Stimulated activated naive CD4-positive, alpha-beta T cell treated with Interleukin-2 at 50 U/mL for 16 hours (primary cell): Measurements from ENCODE around the gene ARID5B.

ENCODE experiments used
- DNase-seq: peaks from one replicate; lab custom pipeline; 2025; lab: John Stamatoyannopoulos, UW

The ARID5B gene

DNA sequence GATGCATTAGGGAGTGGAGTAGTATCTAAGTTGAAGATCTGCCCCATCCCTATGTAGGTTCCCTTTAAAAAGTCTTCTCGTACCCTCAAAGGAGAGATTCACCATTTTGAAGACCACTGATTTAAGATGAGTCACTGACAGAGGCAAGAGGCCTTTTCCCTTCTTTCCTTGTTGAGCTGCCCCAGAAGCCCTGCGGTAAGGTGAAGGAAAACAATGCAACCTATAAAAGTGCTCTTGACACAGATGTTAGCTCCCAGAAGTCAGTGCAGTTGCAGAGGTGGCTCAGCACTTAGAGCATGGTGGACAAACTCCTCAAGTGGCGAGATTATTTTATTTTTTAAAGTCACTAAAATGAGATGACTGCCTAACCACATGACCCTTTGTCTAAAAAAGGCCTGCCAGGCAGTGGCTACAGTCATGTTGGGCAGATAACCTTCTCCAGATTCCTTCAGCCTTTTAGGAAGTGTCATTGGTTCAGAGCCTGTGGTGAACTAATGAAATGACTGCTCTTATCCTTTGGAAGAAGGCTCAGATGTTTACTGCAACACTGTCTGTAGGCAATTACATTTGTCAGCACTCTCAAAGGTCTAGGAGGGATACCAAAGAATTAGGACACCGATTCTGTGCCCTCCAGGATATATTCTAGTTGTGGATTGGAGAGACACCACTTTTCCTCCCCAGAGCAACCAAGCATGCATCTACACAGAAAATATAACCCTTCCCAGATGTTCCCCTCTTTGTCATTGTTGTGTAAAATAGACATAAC, 88.7 kb downstream of the ARID5B start:
- no peak for DNase-seq

DNA sequence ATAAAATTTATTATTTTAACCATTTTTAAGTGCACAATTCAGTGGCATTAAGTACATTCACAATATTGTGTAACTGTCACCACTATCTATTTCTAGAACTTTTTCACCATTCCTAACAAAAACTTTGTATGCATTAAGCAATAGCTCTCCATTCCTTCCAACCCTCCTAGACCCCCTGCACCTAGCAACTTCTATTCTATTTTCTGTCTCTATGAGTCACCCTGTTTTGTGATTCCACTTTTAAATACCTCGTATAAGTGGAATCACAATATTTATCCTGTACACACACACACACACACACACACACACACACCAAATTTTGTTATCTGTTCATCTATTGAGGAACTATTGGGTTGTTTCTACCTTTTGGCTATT, 89.2 kb downstream of the ARID5B start:
- no peak for DNase-seq

DNA sequence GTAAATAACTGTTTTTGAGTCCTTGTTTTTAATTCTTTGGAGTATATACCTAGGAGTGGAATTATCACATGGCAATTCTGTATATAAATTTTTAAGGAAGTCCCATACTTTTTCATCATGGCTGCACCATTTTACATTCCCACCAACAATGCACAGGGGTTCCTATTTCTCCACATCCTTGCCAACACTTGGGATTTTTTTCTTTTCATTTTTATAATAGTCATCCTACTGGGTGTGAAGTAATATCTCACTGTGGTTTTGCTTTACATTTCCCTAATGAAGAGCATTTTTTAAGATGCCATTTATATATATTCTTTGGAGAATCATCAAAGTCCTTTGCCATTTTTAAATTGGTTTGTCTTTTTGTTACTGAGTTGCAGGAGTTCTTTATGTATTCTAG, 89.7 kb downstream of the ARID5B start:
- DNase-seq = no peak

DNA sequence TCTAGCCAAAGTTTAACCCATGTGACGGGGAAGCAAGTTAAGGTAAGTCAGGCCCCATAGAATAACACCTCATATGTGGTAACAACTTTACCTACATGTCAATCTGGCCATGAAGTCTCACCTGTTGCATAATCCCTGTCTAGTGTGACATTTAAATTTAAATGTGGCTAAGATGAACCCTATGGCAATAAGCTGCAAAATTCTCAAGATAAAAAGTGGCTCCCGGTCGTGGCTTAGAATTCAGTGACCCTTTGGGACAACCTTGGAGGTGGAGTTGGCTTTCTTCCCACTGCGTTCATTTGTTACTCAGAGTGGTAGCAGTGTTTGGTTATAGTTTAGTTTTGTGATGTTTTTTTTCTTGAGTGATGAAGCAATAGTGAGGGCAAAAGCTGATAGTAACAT, 90.6 kb downstream of the ARID5B start:
- DNase-seq = peak; percentile 12

DNA sequence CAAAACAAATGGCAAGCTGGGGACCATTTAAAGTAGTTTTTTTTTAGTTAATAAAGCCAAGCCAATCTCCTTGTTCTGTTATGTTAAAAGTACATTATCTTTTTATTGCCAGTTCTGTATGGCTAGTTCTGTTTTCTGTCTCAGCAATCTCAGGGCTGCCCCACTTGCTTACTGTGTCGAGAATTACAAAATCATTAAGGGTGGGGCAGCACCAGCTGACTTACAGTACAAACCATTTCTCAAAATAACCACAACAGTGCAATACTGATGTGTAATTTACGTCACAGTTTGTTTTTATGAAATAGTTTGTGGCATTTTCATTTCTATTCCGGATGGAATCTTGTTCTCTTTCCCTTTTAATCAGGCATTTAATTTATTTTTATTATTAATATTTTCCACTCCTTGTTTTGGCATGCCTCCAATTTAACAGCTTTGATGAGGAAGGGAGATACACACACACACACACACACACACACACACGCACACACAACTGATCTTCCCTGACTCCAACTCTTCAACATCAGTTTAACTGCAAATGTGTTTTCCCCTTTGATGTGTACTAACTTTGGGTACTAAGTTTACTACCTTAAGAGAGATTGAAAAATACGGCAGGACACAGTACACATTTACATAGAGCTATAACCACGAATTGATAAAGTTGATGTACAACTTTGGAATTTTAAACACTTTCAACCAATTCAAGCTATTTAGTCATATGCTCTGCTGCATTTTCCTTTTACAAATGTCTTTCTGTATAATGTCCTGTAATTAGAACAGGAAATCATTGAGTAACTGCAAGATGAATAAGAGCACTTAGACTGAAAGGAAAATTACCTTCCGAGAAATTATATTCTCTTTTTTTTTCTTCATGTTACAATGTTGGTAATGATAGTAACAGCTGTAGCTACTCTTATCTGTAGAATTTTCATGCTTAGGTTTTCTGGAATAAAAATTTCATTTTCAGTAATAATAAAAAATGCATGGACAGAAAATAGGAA, 91.5 kb downstream of the ARID5B start:
- peak; percentile 44 for DNase-seq

DNA sequence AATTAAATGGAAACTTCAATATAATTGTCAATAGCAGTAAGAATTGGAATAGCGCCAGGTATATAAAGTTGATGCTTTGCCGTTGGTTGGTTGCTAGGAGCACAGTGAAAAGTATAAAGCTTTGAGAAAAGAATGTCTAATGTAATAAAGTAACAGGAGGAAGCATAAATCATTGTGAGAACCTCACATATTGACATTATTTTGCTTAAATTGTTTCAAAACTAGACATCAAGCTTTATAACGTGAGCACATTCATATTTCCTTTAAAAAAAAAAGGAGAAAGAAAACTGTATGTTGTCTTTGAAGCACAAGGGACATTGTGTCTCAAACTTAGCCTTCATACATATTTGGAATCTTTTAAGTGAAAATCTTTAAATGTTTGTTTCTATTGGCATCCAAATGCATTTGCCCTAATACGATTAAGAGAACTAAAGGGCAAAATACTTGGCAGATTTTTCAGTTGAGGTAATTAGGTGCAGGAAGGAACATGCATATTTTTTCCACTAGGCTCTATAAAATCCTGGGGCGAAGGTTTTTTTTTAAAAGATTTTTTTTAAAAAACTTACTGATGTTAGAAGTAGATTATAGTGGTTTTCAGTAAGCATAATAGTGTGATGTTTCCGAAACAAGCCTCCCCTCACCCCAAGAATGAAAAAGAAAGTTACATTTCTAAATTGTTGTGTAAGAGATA, 92.4 kb downstream of the ARID5B start:
- no peak for DNase-seq

DNA sequence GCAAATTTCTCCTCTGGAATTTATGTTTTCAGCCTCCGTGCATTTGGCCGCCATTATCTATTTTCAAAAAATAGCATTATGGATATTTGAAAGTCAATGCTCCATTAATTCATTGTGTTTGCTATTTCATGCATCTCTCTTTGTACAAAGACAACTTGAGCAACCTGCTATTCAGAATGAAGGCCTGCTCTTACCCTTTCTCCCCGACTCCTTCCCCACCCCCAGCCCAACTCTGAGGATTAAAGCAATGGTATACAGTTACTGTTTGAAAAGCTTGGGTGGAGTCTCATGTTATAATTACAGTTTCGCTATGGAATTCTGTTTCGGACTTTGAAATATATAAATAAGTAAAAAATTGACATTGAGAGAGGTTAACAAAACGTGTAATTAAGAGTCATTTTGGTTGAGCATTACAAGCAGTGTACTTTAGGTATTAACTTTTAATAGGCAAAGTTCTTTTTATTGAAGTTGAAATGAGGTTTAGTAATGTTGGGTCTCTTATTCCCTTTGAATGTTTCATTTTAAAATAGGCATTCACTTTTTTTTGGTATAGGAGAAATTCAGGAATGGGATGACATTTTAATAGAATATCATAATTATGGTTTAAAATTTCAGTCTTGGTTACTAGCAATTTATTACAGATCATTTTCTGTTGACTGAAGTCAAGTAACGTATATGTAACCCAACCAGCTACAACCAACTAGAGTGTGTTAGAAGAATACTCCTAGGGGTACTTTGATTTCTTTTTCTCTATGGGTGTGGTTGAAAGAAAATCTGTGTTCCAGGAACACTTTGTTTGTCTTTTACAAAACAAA, 93.1 kb downstream of the ARID5B start:
- DNase-seq = no peak

DNA sequence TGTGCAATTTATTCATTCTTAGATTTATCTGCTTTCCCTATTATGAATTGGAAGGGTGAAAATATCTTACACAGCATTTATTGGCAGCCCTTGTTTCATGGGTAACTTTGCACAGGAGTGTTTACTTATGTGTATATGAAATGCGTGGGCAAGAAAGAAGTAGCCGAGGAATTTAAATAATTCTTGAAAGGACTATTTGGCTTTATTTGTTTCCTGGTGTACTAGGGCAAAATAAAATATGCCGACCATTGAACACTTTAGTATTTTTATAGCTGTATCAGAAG, 93.7 kb downstream of the ARID5B start:
- DNase-seq = no peak

DNA sequence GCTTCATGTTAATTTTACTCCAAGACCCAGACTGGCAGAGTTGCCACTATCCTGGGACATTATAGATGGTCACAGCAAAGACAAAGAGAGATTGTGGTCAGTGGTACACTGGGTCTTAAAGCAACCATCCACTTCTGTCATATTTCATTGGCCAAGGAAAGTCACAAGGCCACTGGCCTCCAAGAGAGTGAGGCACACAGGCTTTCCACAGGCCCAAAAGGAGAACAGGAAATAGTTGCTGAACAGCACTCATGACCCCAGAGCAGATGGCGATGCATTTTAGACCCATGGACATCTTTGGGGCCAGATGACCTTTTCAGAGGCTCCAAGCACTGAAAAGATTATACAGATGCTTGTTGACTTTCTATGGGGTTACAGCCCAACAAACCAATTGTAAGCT, 97.4 kb downstream of the ARID5B start:
- DNase-seq = no peak

DNA sequence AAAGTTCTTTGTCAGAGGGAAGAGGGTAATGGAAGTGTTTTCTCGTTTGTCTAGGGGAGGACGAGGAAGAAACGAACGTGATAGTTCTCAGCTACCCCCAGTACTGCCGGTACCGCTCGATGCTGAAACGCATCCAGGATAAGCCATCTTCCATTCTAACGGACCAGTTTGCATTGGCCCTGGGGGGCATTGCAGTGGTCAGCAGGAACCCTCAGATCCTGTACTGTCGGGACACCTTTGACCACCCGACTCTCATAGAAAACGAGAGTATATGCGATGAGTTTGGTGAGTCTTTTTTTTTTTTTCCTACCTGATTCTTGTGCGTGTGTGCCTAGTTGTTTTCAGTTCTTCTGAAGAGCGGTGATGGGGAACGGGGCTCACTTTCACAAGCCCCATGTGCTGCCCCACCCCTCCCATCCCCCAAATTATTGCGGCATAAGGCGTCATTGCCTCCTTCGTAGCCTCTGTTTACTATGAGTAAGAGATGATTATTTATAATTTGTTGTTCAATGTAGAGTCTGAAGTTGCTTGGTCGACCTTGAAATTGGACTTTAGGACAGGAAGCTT, 98.6 kb downstream of the ARID5B start:
- DNase-seq = no peak

DNA sequence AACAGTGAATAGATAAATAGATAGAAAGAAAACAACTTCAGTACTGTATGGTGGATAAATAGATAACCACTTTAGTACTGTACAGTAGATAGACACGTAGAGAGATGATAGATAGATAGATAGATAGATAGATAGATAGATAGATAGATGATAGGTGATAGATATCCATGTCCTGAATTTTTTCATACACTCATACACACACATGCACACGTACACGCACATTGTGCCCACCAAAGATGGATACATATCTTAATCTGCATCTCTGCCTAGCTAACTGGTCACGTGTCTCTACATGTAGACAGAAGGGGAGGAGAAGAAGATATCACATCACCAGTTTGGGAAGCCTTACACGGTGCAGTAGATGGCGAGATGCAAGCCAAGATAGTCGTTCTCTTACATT, 99.2 kb downstream of the ARID5B start:
- DNase-seq = no peak

DNA sequence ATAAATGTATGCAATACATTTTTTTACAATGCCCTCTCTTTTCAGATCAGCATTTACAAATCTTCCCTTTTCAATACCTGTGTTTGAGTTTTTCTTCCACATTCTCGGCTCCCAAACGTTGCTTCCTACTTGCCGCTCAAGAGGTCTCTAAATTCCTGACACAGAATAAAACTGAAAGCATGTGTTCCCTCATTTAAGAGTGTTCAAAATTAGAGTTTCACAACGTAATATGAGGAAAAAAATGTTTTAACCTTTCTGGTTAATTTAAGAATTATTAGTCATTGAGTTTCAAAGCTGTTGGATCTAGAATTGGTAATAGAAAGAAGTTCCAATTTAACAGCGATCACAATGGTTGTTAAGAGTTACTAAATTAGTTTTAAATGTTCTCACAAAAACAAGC, 100.4 kb downstream of the ARID5B start:
- DNase-seq = no peak

DNA sequence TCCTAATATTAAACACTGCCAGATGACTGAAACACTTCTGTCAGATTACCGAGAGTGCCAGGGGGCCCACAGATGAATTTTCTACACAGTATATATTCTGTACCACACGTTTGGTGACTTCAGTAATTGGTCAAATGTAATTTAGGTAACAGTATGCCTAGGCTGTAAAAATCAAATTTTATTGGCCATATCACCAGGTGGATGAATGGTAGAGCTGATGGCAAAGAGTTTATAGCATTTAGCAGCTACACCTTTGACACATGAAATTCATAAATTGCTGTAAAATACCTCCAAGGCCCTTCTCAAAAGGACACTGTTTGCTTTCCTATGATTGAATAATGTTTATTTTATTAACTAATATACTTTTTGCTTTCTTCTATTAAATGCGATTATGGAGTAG, 101.3 kb downstream of the ARID5B start:
- no peak for DNase-seq

DNA sequence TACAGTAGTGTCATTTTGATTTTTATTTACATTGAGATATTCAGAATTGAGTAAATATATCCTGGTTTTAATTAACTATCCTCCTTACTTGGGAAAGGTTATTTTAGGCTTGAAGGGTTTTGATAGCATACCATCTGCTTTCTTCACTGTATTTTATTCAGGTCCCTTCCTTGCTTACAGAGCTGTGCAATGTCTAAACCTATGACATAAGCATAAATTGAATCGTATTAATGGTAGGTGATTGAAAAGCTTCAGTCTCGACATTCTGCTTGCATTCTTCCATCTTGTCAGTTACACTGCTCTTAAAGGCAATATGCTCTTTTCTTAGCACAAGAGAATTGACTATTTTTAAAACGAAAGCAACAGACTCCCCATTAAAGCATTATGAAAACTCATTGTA, 102.5 kb downstream of the ARID5B start:
- DNase-seq = no peak

DNA sequence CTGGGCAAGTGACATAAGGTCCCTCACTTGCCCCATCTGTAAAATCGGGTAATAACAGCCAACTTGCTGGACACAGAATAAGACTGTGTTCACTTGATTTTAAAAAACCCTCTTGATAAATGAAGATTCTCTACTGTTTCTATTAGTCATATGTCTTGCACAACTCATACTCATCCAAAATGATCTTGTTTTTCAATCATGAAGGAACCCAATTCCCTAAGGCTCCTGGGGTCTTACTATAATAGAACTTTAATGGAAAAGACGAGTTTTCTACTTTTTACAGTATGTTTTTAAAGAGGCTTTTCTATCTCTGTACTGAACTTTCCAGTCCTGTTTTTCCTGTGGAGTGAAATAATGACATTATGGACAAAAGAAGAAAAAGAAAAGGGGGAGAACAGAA, 103.8 kb downstream of the ARID5B start:
- DNase-seq = no peak

DNA sequence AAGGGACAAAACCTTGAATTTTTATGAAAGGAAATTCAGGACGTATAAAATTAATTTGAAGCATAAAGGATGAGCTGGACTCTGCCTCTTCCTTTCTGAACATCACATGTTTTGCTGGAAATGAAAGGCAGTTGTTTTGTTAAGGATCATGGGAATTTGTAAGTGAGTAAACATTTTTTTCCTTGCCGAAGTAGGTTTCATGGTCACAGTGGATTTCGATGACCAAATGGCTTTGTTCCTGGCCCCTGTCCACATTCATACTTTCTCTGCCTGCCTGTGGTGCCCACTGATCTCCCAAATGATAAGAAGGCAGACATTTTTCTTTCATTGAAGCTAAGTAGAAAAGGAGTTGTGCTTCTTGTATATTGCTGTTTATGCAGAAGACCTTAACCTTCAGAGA, 104.2 kb downstream of the ARID5B start:
- no peak for DNase-seq

DNA sequence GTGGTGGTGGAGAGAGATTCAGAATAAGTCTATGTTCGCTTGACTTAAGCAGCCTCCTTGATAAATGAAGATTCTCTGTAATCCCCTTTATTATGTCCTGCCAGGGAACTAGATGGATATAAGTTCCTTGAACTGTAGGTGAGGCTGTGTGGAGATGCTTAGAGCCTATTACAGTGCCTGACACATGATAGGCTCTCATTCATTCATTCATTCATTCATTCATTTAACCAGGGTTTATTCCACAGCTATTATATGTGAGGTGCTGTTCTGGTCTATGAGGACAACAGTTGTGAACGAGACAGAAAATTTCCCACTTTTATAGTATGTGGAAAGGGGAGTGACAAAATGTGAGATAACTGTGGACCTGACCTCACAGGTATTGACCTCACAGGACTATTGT, 105.6 kb downstream of the ARID5B start:
- DNase-seq = no peak

DNA sequence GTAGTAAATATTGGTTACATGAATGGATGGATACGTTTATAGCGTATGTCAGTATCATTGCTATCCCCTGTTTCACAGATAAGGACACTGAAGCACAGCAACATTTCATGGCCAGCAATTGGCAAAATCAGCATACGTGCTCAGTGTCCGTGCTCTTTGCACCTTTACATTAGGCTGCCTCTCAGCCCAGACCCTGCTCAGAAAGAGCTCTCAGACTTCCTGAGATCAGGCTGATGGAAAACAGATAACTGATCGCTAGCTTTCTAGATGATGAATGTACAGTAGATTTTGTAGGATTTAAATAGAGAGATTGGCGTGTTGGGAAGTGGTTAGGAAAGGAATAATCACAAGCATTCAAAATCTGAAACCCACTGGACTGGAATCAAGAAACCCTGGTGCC, 106.7 kb downstream of the ARID5B start:
- DNase-seq = no peak

DNA sequence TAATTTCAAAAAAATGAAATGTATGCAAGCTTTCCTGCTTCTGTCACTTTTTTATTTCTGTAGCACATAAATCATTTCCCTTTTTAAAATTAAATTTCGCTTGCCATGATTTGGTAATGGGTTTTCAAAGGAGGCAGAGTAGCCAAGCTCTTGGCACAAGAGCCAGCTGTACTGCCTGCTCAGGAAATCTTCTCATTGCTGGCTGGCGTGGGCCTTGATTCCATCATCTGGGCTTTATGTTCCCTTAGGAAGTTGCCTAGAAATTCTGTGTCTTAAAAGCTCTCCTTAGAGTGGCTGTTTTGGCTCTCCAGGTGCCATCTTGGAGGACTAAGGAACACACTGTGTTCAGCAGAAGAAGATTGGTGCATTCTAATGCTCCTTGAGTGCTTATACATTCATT, 107.4 kb downstream of the ARID5B start:
- no peak for DNase-seq

DNA sequence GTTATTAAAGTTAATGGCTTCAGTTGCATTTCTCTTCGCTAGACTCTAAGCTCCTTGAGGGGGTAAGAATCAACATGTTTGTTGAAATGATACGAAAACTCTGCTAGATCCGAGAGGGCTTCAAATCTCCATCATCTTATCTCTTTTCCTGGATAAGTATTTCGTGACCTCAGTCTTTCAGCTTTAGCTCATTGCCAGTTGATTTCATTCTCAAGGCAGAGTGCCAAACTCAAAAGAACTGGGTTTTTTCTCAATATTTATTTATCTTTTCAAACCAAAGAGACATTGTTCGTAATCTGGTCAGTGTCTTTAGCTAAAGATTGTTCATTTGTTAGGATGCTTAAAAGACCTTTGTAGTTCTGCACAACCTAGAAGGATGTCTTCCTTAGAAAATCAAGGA, 108.9 kb downstream of the ARID5B start:
- DNase-seq = no peak

DNA sequence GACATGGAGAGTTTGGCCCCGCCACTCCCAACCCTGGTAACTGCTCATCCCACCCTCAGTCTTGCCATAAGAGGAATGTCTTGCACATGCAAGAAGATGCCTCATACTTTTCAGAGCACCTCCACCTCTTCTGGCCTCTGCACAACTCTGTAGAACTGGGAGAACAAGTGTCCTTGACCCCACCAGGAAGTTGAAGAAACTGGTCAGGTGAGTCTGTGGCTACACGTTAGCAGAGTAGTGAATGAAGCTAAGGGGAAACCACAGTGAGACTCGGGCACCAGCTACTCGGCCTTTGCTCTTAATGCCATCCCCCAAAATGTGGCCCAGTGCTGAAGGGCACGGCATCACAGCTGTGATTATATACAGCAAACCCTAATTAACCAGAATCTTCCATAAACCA, 110.1 kb downstream of the ARID5B start:
- no peak for DNase-seq

DNA sequence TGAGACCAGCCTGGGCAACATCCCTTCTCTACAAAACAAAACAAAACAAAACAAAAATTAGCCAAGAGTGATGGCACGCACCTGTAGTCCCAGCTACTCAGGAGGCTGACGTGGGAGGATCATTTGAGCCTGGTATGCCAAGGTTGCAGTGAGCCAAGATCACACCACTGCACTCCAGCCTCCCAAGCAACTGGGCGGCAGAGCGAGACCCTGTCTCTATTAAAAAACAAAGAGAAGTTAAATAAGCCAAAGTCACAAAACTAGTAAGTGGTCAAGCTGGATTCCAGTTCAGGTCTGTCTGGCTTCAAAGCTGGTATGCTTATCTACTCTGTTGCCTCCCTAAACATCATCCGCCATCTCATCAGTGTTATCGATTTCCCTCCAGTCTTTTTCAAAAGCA, 110.8 kb downstream of the ARID5B start:
- DNase-seq = no peak
